GM12878 (cell line): Measurements from ENCODE around the gene CAMTA1.

Source experiments
- BCL3 ChIP-seq: IDR thresholded peaks from 2 replicates; pipeline ENCODE4 v1.6.1; 2011; ENCODE audit warnings: borderline replicate concordance, low read depth, mild to moderate bottlenecking, moderate library complexity, low read length; ENCODE audit not compliant: insufficient read depth, poor library complexity, severe bottlenecking
- CTCF ChIP-seq, 3 experiments: IDR thresholded peaks in 2 of 3; conservative IDR thresholded peaks in 1 of 3; 2 replicates each; pipeline ENCODE4 v1.5.1; 2011; ENCODE audit warnings: low read depth in 3 of 3, low read length in 3 of 3, mild to moderate bottlenecking in 3 of 3, control low read depth in 2 of 3, moderate library complexity in 2 of 3, inconsistent platforms in 1 of 3, mixed read lengths in 1 of 3; ENCODE audit not compliant: control insufficient read depth in 2 of 3, insufficient read depth in 1 of 3; ENCODE audit errors: extremely low read depth in 1 of 3
- KLF5 ChIP-seq: fragments of 450-650 bp; IDR thresholded peaks from 2 replicates; pipeline ENCODE4 v1.6.1; 2014; ENCODE audit warnings: mild to moderate bottlenecking; ENCODE audit not compliant: partially characterized antibody
- MAX ChIP-seq: IDR thresholded peaks from 2 replicates; pipeline ENCODE4 v1.6.1; 2012; ENCODE audit warnings: low read depth, low read length, improper control_type of control experiment
- MEF2B ChIP-seq: fragments of 450-650 bp; IDR thresholded peaks from 2 replicates; pipeline ENCODE4 v1.6.1; 2018; ENCODE audit warnings: mild to moderate bottlenecking, moderate library complexity; ENCODE audit not compliant: partially characterized antibody, poor library complexity, severe bottlenecking
- MYC ChIP-seq: IDR thresholded peaks from 2 replicates; pipeline ENCODE4 v1.6.1; 2011; ENCODE audit warnings: mild to moderate bottlenecking, low read length, moderate library complexity, inconsistent platforms; ENCODE audit not compliant: insufficient read depth, insufficient replicate concordance, insufficient read length, severe bottlenecking
- POLR2A ChIP-seq: IDR thresholded peaks from 2 replicates; pipeline ENCODE4 v1.6.1; 2011; ENCODE audit warnings: low read depth, mild to moderate bottlenecking, low read length
- REST ChIP-seq: IDR thresholded peaks from 2 replicates; pipeline ENCODE4 v1.6.1; 2012; ENCODE audit warnings: mild to moderate bottlenecking, low read depth, low read length
- SPI1 ChIP-seq: IDR thresholded peaks from 2 replicates; pipeline ENCODE4 v1.6.1; 2011; ENCODE audit warnings: low read depth, mild to moderate bottlenecking, low read length, moderate library complexity, borderline replicate concordance; ENCODE audit not compliant: insufficient read depth
- SREBF2 ChIP-seq: IDR thresholded peaks from 2 replicates; pipeline ENCODE4 v1.6.1; 2012; ENCODE audit warnings: mild to moderate bottlenecking, low read length
- TAF1 ChIP-seq: IDR thresholded peaks from 2 replicates; pipeline ENCODE4 v1.6.1; 2011; ENCODE audit warnings: mild to moderate bottlenecking, low read depth, low read length, borderline replicate concordance
- ZBTB40 ChIP-seq: fragments of 450-650 bp; IDR thresholded peaks from 2 replicates; pipeline ENCODE4 v1.6.1; 2016; ENCODE audit warnings: mild to moderate bottlenecking, moderate library complexity, borderline replicate concordance

GRCh38 chr1:7369866-7370265, 584.6 kb downstream of the CAMTA1 start:
- TF ChIP-seq ZBTB40 = no peak
- no peak for TF ChIP-seq MEF2B
- TF ChIP-seq POLR2A = no peak
- TF ChIP-seq SPI1 = no peak
- no peak for TF ChIP-seq BCL3
- no peak for TF ChIP-seq CTCF (IDR thresholded peaks at IDR 0.05 in 2 of 3, conservative IDR thresholded peaks at IDR 0.05 in 1 of 3; ENCODE audit: control insufficient read depth in 2 of 3, extremely low read depth in 1 of 3, insufficient read depth in 1 of 3, low read depth in 3 of 3, low read length in 3 of 3)
- TF ChIP-seq TAF1 = no peak
- no peak for TF ChIP-seq MAX
- no peak for TF ChIP-seq SREBF2
- TF ChIP-seq MYC = no peak
- no peak for TF ChIP-seq REST
- no peak for TF ChIP-seq KLF5
